GM21825 (cell line): ENCODE data around the gene B4GALT7.
"Not testable (repeated sequence)": the region's sequence is repeated elsewhere in the genome, so short reads cannot be mapped to it uniquely, and the experiment has no call there.

ENCODE experiments used
- ATAC-seq: cut with Tn5 transposase; IDR thresholded peaks from one replicate; pipeline ENCODE4 v1.9.1; 2021; ENCODE audit warnings: mild to moderate bottlenecking, moderate library complexity; ENCODE audit not compliant: unreplicated experiment

The B4GALT7 gene

GRCh38 chr5:177599731-177600507 lies at the start of gene B4GALT7:
Gene B4GALT7 (plus strand): TSS chr5:177600132. CDS start chr5:177600211, 79 bp downstream.
- ATAC-seq: peak; percentile 83

- ATAC-seq: no peak
Measured at GRCh38 chr5:177552839-177553455, 47.0 kb upstream of the B4GALT7 start.

- peak; percentile 43 for ATAC-seq
Measured at GRCh38 chr5:177553671-177554429, 46.1 kb upstream of the B4GALT7 start.

- ATAC-seq: peak; percentile 87
Measured at GRCh38 chr5:177554474-177555111, 45.3 kb upstream of the B4GALT7 start, which contains the start of gene FAM193B. Gene FAM193B (minus strand): TSS chr5:177554563. CDS start chr5:177554458, 105 bp downstream.

GRCh38 chr5:177555228-177555627 lies 44.7 kb upstream of the B4GALT7 start:
- no peak for ATAC-seq

GRCh38 chr5:177555665-177556064 lies 44.3 kb upstream of the B4GALT7 start:
- no peak for ATAC-seq

GRCh38 chr5:177557041-177557647 lies 42.8 kb upstream of the B4GALT7 start:
- ATAC-seq: no peak

GRCh38 chr5:177557796-177558195 lies 42.1 kb upstream of the B4GALT7 start:
- ATAC-seq: no peak

GRCh38 chr5:177559446-177559941 lies 40.4 kb upstream of the B4GALT7 start:
- not testable (repeated sequence) for ATAC-seq

GRCh38 chr5:177565046-177565445 lies 34.9 kb upstream of the B4GALT7 start:
- no peak for ATAC-seq

- no peak for ATAC-seq
Measured at GRCh38 chr5:177568326-177568725, 31.6 kb upstream of the B4GALT7 start.

- no peak for ATAC-seq
Measured at GRCh38 chr5:177569894-177570293, 30.0 kb upstream of the B4GALT7 start.

GRCh38 chr5:177575488-177575887 lies 24.4 kb upstream of the B4GALT7 start:
- ATAC-seq: no peak

- no peak for ATAC-seq
Measured at GRCh38 chr5:177576169-177576568, 23.8 kb upstream of the B4GALT7 start.

GRCh38 chr5:177578316-177578715 lies 21.6 kb upstream of the B4GALT7 start:
- ATAC-seq: no peak

- ATAC-seq: no peak
Measured at GRCh38 chr5:177588413-177588909, 11.5 kb upstream of the B4GALT7 start.

GRCh38 chr5:177590406-177590805 lies 9.5 kb upstream of the B4GALT7 start:
- no peak for ATAC-seq

- ATAC-seq: no peak
Measured at GRCh38 chr5:177591690-177592009, 8.3 kb upstream of the B4GALT7 start.

- peak; percentile 93 for ATAC-seq
Measured at GRCh38 chr5:177592010-177592834, 7.7 kb upstream of the B4GALT7 start, which contains the start of gene TMED9. Gene TMED9 (plus strand): TSS chr5:177592203. CDS start chr5:177592215, 12 bp downstream.
